Renal cortex interstitium (tissue), 11 donors: Measurements from ENCODE around the gene DNAH9. TPM values are rescaled to one million over a fixed set of nuclear protein-coding genes. Genes with fewer than 3 reads are reported as not detected.

Experiments
- DNase-seq, 11 donors: peaks; one replicate each; pipeline ENCODE4 v3.0.0-alpha.2; 2013; ENCODE audit warnings: low read depth in 9 of 11, low spot score in 4 of 11; ENCODE audit errors: extremely low read depth in 1 of 11
- polyA plus RNA-seq, 3 donors: library from polyadenylated mRNA; unstranded; fragments of 120-200 nt; gene quantifications; one replicate each; pipeline ENCODE4 v1.2.1, GENCODE V29; 2013; ENCODE audit not compliant: insufficient read length in 3 of 3

Gene DNAH9
- polyA plus RNA-seq, 3 donors = 4.6 to 6.2 (median 5.1) TPM

GRCh38 chr17:11981862-11982261 lies 383.6 kb downstream of the DNAH9 start:
- DNase-seq = no peak

GRCh38 chr17:11986179-11986941 lies 388.1 kb downstream of the DNAH9 start:
- DNase-seq = no peak

GRCh38 chr17:11986942-11987329 lies 388.7 kb downstream of the DNAH9 start:
- DNase-seq = peak in 8 of 11 donors; percentile 7 to 39 (median 23)

GRCh38 chr17:11990363-11990983 lies 392.2 kb downstream of the DNAH9 start:
- DNase-seq = no peak

GRCh38 chr17:11991461-11991860 lies 393.2 kb downstream of the DNAH9 start:
- no peak for DNase-seq

GRCh38 chr17:11996722-11997146 lies 398.5 kb downstream of the DNAH9 start:
- DNase-seq = peak in 6 of 11 donors; percentile 8 to 35 (median 22)

- peak; percentile 73 to 94 (median 90) for DNase-seq
Observed at GRCh38 chr17:11997147-11997971, 399.1 kb downstream of the DNAH9 start, which contains the start of gene ZNF18. TSS of gene ZNF18 (minus strand) at chr17:11997475. CDS start at chr17:11992829, 4,646 bp downstream.

GRCh38 chr17:11997972-11998233 lies 399.6 kb downstream of the DNAH9 start:
- peak in 1 of 11 donors; percentile 3 for DNase-seq

- DNase-seq = no peak
Observed at GRCh38 chr17:11999696-12000095, 401.4 kb downstream of the DNAH9 start.

GRCh38 chr17:12007466-12007865 lies 409.2 kb downstream of the DNAH9 start:
- DNase-seq = no peak
